Sciatic nerve (tissue), 2 donors: ENCODE data around the gene PSMD13. TPM values are rescaled to one million over a fixed set of nuclear protein-coding genes. Genes with fewer than 3 reads are reported as not detected.
A peak's percentile ranks its signal among the peaks of the same experiment; 100 is the strongest.
"Not testable (repeated sequence)": the region's sequence is repeated elsewhere in the genome, so short reads cannot be mapped to it uniquely, and the experiment has no call there.

Experiments
- ATAC-seq: fragments of 200-7000 bp; cut with Tn5 transposase; one replicate; pipeline ENCODE4 v1.9.1; 2020; ENCODE audit warnings: mild to moderate bottlenecking, moderate library complexity
- DNase-seq: peaks from one replicate; pipeline ENCODE4 v3.0.0-alpha.2; 2020; ENCODE audit warnings: low spot score
- intact Hi-C: fragments of 100-400 bp; cut with DNase I; formaldehyde crosslinking; loops from one replicate; pipeline ENCODE4 v1.14.2; 2022
- total RNA-seq: library from RNA; stranded (reverse); fragmentation: NEBNext Ultra II Directional; extraction: Animal tissue kit (Norgen Biotek cat#: 25700); gene quantifications from one replicate; pipeline ENCODE4 v1.2.1, GENCODE V29; 2021
- donor health status: DM: no; HTN: no; CAD: no.
- donor health status: DM: no; HTN: no; CAD: no.

PSMD13 gene
- total RNA-seq, 1 donor from 2014 or later = 79.4 TPM

DNA sequence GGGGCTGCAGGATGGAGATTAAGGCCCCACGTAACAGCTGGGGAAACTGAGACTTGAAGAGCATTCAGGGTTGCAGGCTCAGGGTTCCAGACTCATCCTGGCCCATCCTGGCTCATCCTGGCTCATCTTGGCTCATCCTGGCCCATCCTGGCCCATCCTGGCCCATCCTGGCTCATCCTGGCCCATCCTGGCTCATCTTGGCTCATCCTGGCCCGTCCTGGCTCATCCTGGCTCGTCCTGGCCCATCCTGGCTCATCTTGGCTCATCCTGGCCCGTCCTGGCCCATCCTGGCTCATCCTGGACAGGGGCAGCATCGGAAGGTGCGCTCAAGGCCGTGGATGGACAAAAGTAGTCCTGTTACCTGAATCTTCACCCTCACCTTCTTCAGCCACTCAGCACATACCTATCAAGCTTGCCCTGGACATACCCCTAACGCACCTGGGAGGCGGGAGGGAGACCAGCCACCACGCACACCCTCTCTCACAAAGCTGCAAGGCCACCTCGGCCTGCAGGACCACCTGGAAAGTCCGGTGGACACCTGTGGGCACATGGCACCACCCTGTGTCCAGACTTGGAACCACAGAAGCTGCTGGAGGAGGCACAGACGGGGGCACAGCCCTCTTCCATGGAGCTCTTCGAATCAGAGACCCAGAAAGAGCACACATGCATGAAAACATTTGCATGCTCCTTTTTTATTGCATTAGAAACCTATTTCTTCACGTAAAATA, 21.2 kb downstream of the PSMD13 start:
- intact Hi-C loops = no loop called here
- DNase-seq = no peak
- no peak for ATAC-seq

DNA sequence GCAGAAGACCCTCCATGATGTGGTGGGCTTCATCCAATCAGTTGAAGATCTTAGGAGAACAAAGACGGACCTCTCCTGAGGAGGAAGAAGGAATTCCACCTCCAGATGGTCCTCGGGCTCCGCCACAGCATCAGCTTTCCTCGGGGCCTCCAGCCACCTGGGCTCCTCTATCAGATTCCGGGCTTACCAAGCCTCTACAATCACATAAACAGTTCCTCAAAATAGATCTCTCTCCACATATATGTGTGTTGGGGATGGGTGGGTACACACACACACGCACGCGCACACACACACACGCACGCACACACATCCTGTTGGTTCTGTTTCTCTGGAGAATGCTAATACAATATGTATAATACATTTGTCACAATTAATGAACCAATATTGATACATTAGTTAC, 22.6 kb downstream of the PSMD13 start:
- DNase-seq = no peak
- no peak for ATAC-seq
- intact Hi-C loops = no loop called here

DNA sequence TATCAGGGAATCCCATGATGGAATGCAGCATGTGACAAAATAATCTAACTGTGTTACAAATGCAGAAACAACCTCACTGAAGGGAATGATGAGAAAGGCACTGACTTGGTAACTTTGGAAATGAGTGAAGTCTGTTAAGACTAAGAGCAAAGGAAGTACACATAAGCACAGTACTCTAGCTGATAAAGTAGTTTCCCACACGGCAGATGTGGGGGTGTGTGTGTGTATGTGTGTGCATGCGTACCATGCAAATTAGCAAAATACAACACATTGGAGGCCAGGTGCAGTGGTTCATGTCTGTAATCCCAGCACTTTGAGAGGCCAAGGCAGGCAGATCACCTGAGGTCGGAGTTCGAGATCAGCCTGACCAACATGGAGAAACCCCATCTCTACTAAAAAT, 24.8 kb downstream of the PSMD13 start:
- DNase-seq (no peak), ATAC-seq (no peak)
- intact Hi-C loops = no loop called here

- peak; percentile 64 for DNase-seq
- peak; percentile 48 for ATAC-seq
- intact Hi-C loops = no loop called here
These were observed 30.1 kb downstream of the PSMD13 start for GRCh38 chr11:266676-267439.

DNA sequence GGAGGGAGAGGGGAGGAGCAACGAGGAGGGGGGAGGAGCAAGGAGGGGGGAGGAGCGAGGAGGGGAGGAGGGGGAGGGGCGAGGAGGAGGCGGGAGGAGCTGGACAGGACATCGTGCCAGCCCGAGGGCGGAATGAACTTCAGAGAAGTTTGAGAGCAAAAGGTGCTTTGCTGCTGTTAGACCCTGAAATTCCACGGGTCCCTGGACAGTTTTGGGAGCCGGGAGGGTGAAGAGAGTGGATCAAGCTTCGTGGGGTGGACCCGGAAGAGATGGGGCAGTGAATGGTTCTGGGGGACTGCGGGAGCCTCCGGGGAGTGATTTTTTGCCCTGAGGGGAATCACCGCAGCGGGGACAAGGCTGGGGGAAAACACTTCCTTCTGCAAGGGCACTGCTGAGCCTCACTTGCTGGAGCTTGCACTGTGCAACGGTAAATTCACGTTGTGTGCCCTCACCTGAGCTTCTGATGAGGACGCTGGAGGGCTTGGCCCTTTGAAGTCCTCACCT, 30.8 kb downstream of the PSMD13 start:
- intact Hi-C loops = no loop called here
- peak; percentile 77 for ATAC-seq
- peak; percentile 88 for DNase-seq

DNA sequence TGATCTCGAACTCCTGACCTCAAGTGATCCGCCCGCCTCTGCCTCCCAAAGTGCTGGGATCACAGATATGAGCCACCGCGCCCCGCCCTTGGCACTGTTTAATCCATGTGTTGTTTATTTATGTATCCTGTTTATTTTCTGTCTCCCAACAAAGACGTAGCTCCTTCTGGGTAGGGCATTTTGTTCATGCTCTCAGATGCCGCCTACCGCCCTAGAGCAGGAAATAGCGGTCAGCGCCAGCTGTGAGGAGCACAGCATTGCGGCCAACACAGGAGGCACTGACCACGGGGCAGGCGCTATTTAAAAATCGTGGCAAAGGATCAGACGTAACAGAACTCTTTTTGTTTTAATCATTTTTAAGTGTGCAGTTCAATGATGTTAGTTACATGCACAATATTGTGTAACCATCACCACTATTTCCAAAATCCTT, 32.0 kb downstream of the PSMD13 start:
- DNase-seq (peak; percentile 71), ATAC-seq (peak; percentile 83)
- intact Hi-C loops = not testable (repeated sequence)

DNA sequence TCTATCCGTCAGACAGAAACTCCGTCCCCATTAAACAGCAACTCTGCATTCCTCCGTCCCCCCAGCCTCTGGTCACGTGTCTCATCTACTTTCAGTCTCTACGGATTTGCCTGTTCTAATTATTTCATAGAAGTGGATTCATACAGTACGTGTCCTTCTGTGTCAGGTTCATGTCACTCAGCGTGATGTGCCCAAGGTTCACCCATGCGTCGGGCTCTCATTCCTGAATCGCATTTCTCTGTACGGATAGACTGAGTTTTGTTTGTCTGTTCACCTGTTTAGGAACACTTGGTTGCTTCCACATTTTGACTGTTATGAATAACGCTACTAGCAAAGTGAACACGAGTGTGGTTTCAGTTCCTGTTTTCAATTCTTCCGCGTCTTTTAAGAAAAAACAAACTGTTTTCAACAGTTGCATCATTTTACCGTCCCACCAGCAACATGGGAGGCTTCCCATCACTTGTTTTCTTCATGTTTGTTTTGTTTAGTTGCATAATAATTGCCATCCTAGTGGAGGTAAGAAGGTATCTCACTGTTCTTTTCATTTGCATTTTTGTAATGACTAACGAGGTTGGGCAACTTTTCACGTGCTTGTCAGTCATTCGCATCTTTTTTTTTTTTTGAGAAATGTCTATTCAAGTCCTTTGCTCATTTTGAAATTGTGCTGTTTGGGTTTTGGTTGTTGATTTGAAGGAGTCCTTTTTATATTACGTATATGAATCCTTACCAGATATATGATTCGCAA, 32.5 kb downstream of the PSMD13 start:
- ATAC-seq (peak; percentile 42), DNase-seq (no peak)
- intact Hi-C loops = no loop called here

DNA sequence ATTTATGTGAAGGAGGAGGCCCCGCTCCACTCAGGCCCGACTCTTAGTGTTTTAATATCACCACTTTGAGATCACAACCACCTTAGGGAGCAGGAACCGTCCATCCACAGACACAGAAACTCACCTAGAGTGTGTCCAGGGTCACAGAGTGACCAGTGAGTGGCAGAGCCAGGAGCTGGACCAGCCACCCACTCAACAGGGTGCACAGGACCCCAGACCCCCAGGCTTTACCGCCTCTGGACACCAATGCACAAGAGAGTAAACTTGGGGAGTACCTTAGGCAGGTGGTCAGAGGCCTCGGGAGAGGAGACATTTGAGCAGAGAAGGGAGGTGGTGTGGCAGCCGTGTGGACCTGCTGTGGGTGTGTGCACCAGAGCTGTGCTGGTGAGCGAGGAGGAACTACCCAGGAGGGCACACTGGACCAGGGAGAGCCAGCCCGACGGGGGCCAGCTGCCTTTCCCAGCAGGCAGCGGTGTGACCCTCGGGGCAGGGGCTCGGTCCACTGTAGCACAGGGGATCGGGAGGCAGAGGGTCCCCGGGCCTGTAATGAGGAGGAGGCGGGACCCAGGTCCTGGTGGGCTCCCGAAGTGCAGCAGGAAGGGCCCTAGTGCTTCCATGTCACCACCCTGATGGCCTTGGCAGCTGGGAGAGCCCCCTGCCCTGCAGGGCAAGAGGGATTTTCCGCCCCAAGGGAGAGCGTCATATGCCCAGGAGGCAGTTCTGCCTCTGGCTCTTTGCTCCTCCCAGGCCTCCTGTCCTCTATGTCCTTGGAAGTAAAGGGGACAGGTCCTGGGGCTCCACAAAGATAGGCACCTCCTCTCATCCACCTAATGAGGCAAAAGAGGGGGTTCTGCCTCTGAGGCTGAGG, 33.9 kb downstream of the PSMD13 start:
- intact Hi-C loops = no loop called here
- DNase-seq = no peak
- ATAC-seq = no peak

GRCh38 chr11:271319-271715, 34.5 kb downstream of the PSMD13 start:
- no peak for DNase-seq
- ATAC-seq = no peak
- intact Hi-C loops = no loop called here

DNA sequence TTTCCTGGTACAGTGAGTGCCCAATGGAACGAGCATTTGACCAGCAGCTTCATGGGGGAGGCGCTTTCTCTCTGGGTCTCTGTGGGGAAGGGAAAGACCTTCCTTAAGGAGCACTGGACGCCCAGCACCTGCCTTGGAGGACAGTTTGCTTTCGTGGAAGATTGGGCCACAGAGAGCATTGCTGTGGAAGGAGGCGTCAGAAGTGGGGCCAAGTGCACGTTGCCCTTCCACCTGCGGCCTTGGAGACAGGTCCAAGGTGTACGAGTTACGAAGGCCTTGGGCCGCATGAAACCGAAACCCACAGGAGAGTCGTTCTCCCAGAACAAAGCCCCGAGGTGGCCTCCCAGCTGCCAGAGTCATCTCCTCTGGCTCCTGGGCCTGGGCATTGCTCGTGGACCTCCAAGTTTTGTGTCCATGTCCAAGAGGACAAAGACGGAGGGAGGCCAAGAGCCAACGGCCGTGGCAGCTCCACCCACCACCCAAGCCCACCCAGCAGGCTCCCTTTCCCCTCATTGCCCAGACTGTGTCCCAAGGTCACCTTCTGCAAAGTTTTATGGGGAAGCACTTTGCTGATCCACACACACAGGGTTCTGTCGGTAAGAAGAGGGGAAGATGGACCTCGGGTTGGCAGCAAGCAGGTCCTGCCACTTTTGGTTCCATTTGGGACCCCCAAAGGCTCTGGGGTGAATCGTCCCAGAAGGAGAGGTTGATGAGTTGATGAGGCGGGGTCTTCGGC, 35.6 kb downstream of the PSMD13 start:
- intact Hi-C loops = no loop called here
- ATAC-seq (no peak), DNase-seq (no peak)

GRCh38 chr11:272931-273198, 36.1 kb downstream of the PSMD13 start:
- no peak for ATAC-seq
- intact Hi-C loops = no loop called here
- DNase-seq = peak; percentile 7

GRCh38 chr11:276219-276618, 39.4 kb downstream of the PSMD13 start:
- ATAC-seq = no peak
- intact Hi-C loops = no loop called here
- DNase-seq = no peak

DNA sequence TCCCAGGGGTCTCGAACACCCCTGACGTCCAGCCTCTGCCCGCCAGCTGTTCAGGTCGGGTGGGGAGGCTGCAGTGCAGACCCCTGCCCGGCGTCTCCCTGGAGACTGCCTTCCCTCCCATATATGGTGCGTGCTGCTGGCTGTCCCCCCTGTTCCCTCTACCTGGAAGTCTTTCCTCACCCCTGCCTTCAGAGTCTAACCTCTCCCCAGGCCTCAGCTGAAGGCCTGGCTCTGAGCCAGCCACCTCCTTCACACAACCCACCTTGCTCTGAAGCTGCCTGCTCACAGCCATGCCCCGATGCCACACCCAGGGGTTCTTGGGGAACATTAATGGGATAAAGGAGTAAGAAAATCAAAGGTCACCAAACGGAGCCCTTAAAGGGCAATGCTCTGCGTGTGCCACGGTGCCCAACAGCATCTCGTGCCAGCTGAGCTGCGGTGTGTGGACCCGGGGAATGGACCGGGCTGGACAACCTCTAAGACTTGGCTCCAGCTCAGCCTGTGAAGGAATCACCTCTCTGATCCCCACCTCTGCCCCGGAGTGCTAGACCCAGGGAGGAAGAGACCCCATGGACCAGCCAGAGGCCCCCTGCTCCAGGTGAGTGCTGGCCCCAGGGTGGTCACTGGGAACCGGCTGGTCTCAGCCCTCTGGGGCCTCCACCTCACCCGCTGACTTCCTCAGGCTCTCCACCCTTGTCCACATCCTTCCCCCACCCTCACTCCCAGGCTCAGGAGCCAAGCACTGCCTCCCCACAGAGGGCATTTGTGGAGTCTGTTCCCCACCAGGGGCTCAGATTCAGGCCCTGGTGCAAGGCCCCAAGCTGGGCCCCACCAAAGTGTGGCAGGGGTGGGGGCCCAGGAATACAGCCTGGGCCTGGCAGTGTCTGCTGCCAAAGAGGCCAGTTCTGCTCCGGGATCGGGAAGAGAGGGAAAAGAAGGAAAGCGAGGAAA, 41.5 kb downstream of the PSMD13 start, which contains the start of gene NLRP6:
Gene NLRP6, plus strand, starts transcription at position 407 of the 951 bp plus-strand sequence. Its CDS starts 163 bp downstream, at position 570.
- ATAC-seq = no peak
- peak; percentile 53 for DNase-seq
- intact Hi-C loops = no loop called here

DNA sequence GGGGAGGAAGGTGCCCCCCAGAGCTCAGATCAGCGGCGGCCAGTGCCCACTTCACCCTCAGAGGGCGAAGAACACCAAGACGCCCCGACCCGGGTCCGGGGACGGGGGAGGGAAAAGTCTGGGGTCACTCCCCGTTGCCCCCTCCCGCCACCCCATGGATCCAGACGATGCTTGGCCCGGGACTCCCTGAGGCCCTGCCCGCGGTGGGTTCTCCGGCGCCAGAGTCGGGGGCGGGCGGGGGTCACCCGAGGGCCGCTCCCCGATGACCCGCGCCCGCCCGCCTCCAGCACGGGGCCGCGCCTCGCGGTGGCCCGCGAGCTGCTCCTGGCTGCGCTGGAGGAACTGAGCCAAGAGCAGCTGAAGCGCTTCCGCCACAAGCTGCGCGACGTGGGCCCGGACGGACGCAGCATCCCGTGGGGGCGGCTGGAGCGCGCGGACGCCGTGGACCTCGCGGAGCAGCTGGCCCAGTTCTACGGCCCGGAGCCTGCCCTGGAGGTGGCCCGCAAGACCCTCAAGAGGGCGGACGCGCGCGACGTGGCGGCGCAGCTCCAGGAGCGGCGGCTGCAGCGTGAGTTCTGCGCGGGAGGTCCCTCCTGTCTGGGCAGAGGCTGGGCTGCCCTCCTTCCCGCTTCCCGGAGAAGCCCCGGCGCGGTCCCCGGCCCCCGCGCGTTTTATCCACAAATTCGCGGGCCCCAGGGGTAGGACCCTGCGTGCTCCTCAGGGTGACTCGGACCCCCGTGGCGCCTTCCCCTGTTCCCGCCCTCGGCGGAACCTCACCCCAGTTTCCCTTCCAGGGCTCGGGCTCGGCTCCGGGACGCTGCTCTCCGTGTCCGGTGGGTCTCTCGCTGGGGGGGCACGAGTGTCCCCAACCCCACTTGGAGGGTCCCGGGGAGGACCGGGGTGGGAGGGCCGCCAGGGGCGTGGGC, 42.5 kb downstream of the PSMD13 start:
- ATAC-seq (no peak), DNase-seq (peak; percentile 56)
- intact Hi-C loops = no loop called here

DNA sequence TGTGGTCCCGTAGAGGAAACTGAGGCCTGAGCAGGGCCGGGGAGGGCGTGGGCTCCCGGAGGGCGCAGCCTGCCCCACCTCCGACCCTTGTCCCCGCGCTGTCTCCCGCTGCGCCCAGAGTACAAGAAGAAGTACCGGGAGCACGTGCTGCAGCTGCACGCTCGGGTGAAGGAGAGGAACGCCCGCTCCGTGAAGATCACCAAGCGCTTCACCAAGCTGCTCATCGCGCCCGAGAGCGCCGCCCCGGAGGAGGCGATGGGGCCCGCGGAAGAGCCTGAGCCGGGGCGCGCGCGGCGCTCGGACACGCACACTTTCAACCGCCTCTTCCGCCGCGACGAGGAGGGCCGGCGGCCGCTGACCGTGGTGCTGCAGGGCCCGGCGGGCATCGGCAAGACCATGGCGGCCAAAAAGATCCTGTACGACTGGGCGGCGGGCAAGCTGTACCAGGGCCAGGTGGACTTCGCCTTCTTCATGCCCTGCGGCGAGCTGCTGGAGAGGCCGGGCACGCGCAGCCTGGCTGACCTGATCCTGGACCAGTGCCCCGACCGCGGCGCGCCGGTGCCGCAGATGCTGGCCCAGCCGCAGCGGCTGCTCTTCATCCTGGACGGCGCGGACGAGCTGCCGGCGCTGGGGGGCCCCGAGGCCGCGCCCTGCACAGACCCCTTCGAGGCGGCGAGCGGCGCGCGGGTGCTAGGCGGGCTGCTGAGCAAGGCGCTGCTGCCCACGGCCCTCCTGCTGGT, 43.4 kb downstream of the PSMD13 start:
- ATAC-seq = no peak
- peak; percentile 57 for DNase-seq
- intact Hi-C loops = no loop called here
